ENCODE results near the gene SPARC.

SPARC gene

GRCh38 chr5:151659001-151659754, 27.5 kb downstream of the SPARC start:
- no peak for TF ChIP-seq REST (IDR thresholded peaks at IDR 0.05; ENCODE audit: low read depth)
- peak; percentile 98 for TF ChIP-seq RAD21 (IDR thresholded peaks at IDR 0.05; ENCODE audit: low read depth)

GRCh38 chr5:151657114-151657513, 29.6 kb downstream of the SPARC start:
- no peak for TF ChIP-seq EP300 (IDR thresholded peaks at IDR 0.05; ENCODE audit: borderline replicate concordance)
- no peak for TF ChIP-seq MAX (IDR thresholded peaks at IDR 0.05)
- TF ChIP-seq FOXM1 (IDR thresholded peaks at IDR 0.05; ENCODE audit: borderline replicate concordance, low read depth), result no peak
- TF ChIP-seq TAF1 (IDR thresholded peaks at IDR 0.05; ENCODE audit: low read depth), result no peak
- no peak for TF ChIP-seq CREB1 (IDR thresholded peaks at IDR 0.05; ENCODE audit: low read depth)
- TF ChIP-seq RAD21 (IDR thresholded peaks at IDR 0.05; ENCODE audit: low read depth), result no peak
- TF ChIP-seq YY1 (IDR thresholded peaks at IDR 0.05; ENCODE audit: low read depth), result no peak
- TF ChIP-seq EGR1 (IDR thresholded peaks at IDR 0.05), result no peak
- TF ChIP-seq CEBPB (IDR thresholded peaks at IDR 0.05), result no peak
- no peak for TF ChIP-seq REST (IDR thresholded peaks at IDR 0.05; ENCODE audit: low read depth)
- no peak for TF ChIP-seq TCF12 (IDR thresholded peaks at IDR 0.05; ENCODE audit: low read depth)

DNA sequence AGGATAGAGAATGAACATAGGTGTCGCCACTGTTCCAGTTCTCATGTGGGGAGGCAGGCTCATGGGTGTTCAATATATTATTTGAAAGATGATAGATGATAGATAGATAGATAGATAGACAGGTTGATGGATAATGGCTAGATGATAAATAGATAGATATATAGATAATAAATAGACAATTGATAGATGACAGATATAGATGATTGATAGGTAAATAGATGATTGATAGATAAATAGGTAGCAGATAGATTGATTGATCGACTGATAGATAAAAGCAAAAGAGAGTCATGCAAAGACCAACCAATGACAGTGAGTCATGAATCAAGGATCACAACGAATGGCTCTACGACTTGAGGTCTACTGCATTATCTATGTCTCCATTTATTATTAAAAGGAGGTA, 30.4 kb downstream of the SPARC start:
- TF ChIP-seq TCF12 (IDR thresholded peaks at IDR 0.05; ENCODE audit: low read depth), result no peak
- no peak for TF ChIP-seq NFIC (IDR thresholded peaks at IDR 0.05)
- no peak for TF ChIP-seq TAF1 (IDR thresholded peaks at IDR 0.05; ENCODE audit: low read depth)
- TF ChIP-seq MAX (IDR thresholded peaks at IDR 0.05), result no peak
- TF ChIP-seq FOXM1 (IDR thresholded peaks at IDR 0.05; ENCODE audit: borderline replicate concordance, low read depth), result no peak
- TF ChIP-seq EGR1 (IDR thresholded peaks at IDR 0.05), result no peak

DNA sequence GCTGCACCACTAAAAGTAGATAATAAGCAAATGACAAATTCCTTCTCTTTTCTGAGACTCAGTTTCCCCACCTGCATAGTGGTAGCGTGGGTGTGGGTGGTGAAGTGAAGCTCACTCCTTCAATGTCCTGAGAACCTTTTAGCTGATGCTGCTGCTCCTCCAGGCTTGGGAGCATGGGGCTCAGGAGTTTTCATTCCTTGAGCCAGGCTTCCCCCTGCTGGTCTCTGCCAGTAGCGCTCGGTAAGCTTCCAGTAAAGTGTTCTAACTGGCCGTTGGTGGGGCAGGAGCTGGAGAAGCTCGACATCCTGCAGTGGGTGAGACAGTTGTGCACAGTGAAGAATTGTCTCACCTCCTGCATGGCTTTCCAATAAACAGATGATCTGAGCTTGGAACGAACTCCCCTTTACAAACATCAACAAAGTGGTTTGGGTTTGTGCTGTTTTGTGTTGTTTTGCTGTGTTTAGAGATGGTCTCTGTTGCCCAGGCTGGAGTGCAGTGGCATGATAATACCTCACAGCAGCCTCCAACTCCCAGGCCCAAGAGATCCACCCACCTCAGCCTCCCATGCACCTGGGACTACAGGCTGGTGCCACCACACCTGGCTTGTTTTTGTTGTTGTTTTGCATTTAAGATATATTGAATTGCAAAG, 34.6 kb downstream of the SPARC start:
- TF ChIP-seq EP300 (IDR thresholded peaks at IDR 0.05; ENCODE audit: borderline replicate concordance) (peak; percentile 19; the same call in 1 of the 2 replicates), MAX (IDR thresholded peaks at IDR 0.05) (peak; percentile 40), RAD21 (IDR thresholded peaks at IDR 0.05; ENCODE audit: low read depth) (peak; percentile 100), USF1 (IDR thresholded peaks at IDR 0.05) (peak; percentile 16; the same call in 1 of the 2 replicates), FOXM1 (IDR thresholded peaks at IDR 0.05; ENCODE audit: borderline replicate concordance, low read depth) (no peak), REST (IDR thresholded peaks at IDR 0.05; ENCODE audit: low read depth) (no peak)

GRCh38 chr5:151648988-151649387, 37.7 kb downstream of the SPARC start:
- no peak for TF ChIP-seq TAF1 (IDR thresholded peaks at IDR 0.05; ENCODE audit: low read depth)
- no peak for TF ChIP-seq NFIC (IDR thresholded peaks at IDR 0.05)
- no peak for TF ChIP-seq CEBPB (IDR thresholded peaks at IDR 0.05)
- TF ChIP-seq ZBTB7A (IDR thresholded peaks at IDR 0.05; ENCODE audit: low read depth), result no peak
- no peak for TF ChIP-seq USF1 (IDR thresholded peaks at IDR 0.05)
- no peak for TF ChIP-seq CREB1 (IDR thresholded peaks at IDR 0.05; ENCODE audit: low read depth)
- no peak for TF ChIP-seq FOXM1 (IDR thresholded peaks at IDR 0.05; ENCODE audit: borderline replicate concordance, low read depth)
- no peak for TF ChIP-seq TEAD4 (IDR thresholded peaks at IDR 0.05)
- no peak for TF ChIP-seq RAD21 (IDR thresholded peaks at IDR 0.05; ENCODE audit: low read depth)

All from Ishikawa (cell line).